ENCODE measurements around the gene FSD2.
A peak's percentile ranks its signal among the peaks of the same experiment; 100 is the strongest.
"Not testable (repeated sequence)": the region's sequence is repeated elsewhere in the genome, so short reads cannot be mapped to it uniquely, and the experiment has no call there.

FSD2 gene

DNA sequence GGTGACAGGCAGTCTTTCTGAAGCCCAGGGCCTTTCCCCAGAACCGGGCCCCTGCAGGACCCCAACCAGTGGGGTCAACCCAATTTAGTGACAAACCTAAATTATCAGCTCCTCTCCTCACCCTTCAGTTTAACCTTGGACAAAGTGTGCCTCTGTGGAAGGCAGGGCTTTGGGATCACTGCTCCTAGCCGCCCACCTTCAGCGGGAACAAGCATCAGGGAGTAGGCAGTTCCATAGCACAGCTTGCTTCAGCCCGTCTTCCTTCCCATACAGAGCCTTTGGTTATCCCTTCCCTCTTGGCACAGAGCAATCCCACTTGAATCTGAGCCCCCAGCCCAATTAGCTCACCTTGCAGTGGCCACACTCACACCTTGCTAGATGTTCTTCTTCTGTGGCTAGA is 90.9 kb downstream of the FSD2 start:
- no peak for DNase-seq

DNA sequence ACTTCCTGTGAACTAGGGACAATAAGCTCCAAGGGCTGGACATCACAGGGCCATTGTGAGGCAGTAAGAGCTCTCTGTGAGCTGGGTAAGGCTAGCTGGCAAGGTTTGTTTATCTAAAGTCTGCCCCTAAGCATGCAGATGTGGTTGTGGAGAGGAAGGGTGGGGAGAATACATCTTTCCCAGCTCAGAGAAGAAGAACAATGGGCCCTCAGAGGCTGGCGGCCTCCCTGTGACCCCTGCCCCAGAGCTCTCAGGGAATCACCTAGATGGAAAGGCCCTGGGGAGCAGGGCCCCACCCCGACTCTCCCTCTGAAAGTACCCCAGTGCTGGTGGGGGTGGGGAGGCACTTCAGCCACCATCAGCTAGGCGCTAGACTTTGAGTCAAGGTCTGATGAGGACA is 91.9 kb downstream of the FSD2 start:
- DNase-seq: no peak

DNA sequence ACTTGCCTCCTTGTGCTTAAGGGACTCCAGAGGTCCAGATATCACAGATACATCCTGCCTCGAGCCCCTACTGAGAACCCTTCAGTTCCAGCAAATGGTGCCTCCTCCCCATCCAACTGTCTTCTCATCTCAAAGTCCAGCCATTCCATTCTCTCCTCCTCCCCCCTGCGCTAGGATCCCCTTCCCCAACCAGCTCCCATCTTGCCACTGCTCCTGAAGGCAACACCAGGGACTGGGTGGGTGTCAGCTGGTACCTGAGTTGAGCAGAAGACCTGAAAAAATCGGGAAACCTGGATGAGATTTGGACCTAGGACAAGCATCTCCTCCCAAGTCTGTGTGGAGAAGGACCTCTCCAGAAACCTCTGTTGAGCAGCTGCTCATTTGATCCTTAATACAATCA is 93.8 kb downstream of the FSD2 start:
- DNase-seq: no peak

DNA sequence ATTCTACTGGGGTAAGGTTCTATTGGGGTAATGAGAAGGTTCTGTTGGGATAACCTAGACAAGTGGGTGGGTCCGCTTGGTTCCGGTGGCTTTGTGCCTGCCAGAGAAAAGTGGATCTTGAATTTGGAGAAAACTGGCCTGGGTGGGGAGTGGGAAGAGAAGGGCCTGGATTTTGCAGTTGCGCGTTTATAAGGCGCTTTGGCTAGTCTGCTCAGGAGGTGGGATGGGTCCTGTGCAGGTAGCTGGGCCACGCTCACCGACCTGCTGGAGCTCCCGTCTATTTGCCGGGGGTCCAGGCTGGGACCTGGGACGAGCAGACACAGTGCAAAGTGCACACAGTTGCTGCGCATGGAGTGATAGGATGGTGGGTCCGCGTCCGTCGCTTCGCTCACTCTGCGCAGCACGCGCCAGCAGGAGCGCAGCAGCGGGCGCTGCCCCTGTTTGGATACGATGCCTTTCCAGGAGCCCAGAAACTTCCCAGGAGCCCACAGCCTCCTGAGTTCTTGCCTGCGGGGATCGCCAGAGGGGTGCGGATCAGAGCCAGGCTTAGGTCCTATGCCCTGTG is 94.9 kb downstream of the FSD2 start:
- no peak for DNase-seq

DNA sequence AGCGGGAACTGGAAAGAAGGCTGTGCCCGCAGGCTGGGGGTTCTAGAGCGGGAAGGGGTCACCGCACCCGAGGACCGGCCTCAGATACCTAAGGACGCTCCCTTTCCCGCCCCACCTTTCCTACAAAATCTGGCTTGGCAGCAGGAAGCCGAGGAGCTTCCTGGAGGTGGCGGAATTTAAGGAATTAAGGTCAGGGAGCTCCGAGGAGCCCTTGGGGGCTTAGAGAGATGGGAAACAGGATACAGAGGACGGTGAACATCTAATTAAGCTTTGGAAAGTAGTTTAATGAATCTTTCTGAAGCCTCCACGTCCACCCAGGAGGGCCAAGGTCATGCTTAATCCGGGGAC is 95.7 kb downstream of the FSD2 start:
- DNase-seq: no peak

DNA sequence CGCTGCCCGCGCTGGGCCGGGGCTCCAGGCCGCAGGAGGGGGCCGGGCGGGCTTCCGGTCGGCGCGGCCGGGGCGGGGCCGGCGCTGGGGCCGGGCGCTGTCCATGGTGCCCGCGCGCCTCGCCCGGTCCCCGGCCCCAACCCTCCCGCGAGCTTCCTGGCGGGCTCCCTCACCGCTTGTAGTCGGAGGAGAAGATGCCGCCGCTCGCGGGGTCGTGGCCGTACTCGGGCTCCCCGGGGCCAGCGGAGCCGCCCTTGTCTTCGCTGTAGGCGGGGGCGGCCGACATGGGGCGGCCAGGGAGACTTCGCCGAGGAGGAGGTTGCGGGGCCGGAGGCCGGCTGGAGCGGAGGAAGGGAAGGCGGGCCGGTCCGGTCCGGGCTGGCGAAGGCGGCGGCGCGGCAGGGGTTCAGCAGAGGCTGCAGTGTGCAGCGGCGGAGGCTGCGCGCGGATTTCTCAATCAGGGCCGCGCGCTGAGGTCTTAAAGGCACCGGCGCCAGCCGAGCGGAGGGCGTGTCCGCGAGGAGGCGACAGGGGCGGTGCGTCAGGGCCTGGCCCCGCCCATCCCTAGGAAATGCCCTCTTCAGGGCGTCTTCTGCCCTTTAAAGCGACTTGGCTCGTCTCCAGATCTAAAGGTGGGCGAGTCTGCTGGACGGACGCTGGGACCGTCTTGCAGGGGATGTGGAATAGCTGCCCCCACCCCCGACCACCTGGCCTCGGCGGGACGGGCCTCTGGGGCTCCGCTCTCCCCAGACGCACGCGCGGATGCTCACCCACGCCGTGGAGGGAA is 96.3 kb downstream of the FSD2 start, which contains the start of gene AP3B2:
Gene AP3B2 (minus strand): TSS at position 455 of the 787 bp plus-strand sequence. CDS start 169 bp downstream, at position 286.
- peak; percentile 85 for DNase-seq

DNA sequence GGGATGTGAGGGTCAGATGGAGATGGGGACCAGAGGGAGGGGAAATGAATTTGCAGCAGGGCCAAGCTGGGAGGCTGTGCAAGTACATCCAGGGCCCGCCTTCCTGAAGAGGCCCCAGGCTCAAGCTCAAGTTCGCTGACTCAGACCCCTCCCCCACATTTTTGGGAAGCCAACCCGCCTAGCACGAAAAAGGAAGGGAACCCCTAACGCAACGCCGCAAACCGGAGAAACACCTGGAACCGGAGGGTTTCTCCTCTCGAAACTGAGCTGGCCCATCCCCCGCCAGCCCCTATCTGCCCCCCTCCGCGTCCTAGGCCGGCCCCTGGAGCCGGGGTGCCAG is 96.8 kb downstream of the FSD2 start:
- DNase-seq: peak; percentile 17

DNA sequence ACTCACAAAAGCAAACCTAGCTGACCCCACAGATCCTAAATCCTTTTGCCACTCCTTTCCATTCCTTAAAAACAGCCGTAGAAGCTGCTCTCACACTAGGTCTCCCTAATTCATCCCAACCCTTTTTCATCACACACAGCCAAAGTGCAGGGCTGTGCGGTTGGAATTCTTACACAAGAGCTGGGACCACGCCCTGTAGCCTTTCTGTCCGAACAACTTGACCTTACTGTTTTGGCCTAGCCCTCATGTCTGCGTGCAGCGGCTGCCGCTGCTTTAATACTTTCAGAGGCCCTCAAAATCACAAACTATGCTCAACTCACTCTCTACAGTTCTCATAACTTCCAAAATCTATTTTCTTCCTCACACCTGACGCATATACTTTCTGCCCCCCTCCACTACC is 100.0 kb downstream of the FSD2 start:
- DNase-seq: not testable (repeated sequence)
